Mucosa of stomach (tissue), 1 donor: ENCODE measurements around the gene SENP8.
"Not testable (repeated sequence)": the region's sequence is repeated elsewhere in the genome, so short reads cannot be mapped to it uniquely, and the experiment has no call there.

Experiments
- H3K27me3 ChIP-seq: one replicate; pipeline ENCODE4 v1.7.0; 2013; ENCODE audit warnings: mild to moderate bottlenecking, low read length; ENCODE audit not compliant: control insufficient read depth, insufficient read depth
- H3K36me3 ChIP-seq: one replicate; pipeline ENCODE4 v1.7.0; 2013; ENCODE audit warnings: low read length; ENCODE audit not compliant: control insufficient read depth, insufficient read depth
- H3K4me1 ChIP-seq: one replicate; pipeline ENCODE4 v1.7.0; 2013; ENCODE audit warnings: mild to moderate bottlenecking, low read length; ENCODE audit not compliant: control insufficient read depth, insufficient read depth
- H3K4me3 ChIP-seq: one replicate; pipeline ENCODE4 v1.7.0; 2013; ENCODE audit warnings: low read length
- H3K9ac ChIP-seq: one replicate; pipeline ENCODE4 v1.7.0; 2013; ENCODE audit warnings: mild to moderate bottlenecking, low read length, moderate library complexity
- H3K9me3 ChIP-seq: one replicate; pipeline ENCODE4 v1.7.0; 2013; ENCODE audit warnings: mild to moderate bottlenecking, low read length, moderate library complexity; ENCODE audit not compliant: control insufficient read depth
- donor health status: Pancreatic carcinoma.

Gene SENP8

GRCh38 chr15:72161361-72162132 is 43.3 kb downstream of the SENP8 start:
- H3K27me3 ChIP-seq, result no peaks in the 10 kb centered on the region
- H3K9ac ChIP-seq, result no peak overlapping the region
- H3K9me3 ChIP-seq, result no peaks in the 10 kb centered on the region
- H3K4me1 ChIP-seq, result no peaks in the 10 kb centered on the region
- no peak overlapping the region for H3K4me3 ChIP-seq
- no peaks in the 10 kb centered on the region for H3K36me3 ChIP-seq

- no peaks in the 10 kb centered on the region for H3K4me1 ChIP-seq
Observed at GRCh38 chr15:72162569-72162968, 44.4 kb downstream of the SENP8 start.

GRCh38 chr15:72163719-72164118 is 45.5 kb downstream of the SENP8 start:
- Histone ChIP-seq H3K9ac (no peak overlapping the region), H3K27me3 (no peaks in the 10 kb centered on the region), H3K4me3 (no peak overlapping the region), H3K4me1 (peaks cover 2% of the 10 kb centered on the region), H3K36me3 (no peaks in the 10 kb centered on the region), H3K9me3 (no peaks in the 10 kb centered on the region)

More at GRCh38 chr15:72162569-72162968, 44.4 kb downstream of the SENP8 start:
- no peak overlapping the region for H3K4me3 ChIP-seq
- H3K27me3 ChIP-seq, result no peaks in the 10 kb centered on the region
- H3K9me3 ChIP-seq, result no peaks in the 10 kb centered on the region
- H3K36me3 ChIP-seq, result no peaks in the 10 kb centered on the region
- no peak overlapping the region for H3K9ac ChIP-seq

DNA sequence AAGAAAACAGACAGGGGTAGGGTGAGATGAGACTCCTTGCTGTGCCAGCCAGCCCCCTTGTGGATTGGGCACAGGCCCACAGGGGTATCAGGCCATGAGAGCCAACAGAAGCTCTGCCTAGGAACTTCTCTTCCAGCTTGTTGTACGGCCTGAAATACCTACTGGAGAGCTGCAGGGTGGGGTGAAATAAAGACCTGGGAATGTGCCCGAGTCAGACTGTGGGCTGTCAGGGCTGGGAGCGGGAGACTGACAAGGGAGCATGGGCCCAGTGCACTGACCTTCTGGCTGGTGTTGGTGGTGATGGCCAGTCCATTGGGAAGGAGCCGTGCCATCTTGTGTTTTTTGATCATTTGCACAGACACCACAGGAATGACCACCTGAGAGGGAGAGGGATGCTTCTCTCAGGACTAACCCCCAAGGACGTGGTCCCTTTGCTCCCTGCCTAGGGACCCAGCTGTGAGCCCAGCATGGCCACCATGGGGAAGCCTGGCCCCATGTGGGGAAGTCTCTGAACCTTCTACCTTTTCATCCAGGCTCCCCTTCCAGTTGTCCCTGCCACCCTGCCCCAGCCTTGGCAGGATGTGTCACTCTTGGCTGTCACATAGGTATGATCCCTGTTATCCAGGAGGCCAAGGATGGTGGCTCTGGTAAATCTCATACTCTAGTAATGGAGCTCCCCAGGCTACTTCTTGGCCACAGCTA is 48.7 kb downstream of the SENP8 start:
- no peaks in the 10 kb centered on the region for H3K36me3 ChIP-seq
- H3K4me3 ChIP-seq, result no peak overlapping the region
- peaks cover 23% of the 10 kb centered on the region for H3K4me1 ChIP-seq
- peaks cover 5% of the 10 kb centered on the region for H3K27me3 ChIP-seq
- H3K9ac ChIP-seq, result no peak overlapping the region
- no peaks in the 10 kb centered on the region for H3K9me3 ChIP-seq

- Histone ChIP-seq H3K9me3 (no peaks in the 10 kb centered on the region), H3K4me3 (no peak overlapping the region), H3K9ac (no peak overlapping the region), H3K27me3 (peaks cover 5% of the 10 kb centered on the region), H3K4me1 (peaks cover 23% of the 10 kb centered on the region), H3K36me3 (no peaks in the 10 kb centered on the region)
Observed at GRCh38 chr15:72167445-72167844, 49.2 kb downstream of the SENP8 start.

DNA sequence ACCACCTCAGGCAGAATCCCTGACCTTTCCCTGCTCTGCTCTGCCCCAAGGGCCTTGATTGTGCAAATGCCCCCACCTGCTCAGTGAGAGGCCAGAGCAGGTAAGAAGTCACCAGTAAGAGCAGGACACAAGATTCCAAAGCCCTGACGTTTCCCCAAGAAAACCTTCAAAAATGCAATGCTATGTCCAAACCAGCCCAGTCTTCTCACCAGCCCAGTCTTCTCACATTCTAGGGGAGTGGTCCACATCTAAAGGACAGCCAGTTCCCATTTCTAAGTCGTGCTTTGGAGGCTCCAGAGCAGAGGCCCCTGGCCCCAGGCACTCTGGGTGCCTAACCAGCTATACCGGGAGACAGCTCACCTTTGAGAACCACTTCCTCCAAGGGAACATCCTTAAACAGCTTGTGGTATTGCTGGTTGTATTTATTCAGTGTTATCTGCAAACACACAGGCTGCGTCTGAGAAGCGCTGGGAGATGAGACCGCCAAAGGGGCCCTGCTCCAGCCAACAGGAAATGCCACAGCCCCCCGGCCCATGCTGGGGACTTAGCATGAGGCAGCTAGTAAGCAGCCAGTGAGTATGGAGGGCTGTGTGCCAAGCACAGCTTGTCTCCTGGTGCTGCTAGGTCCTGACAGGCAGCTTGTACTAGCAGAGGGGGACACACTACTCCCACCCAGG is 50.1 kb downstream of the SENP8 start:
- no peaks in the 10 kb centered on the region for H3K36me3 ChIP-seq

GRCh38 chr15:72168808-72169190 is 50.6 kb downstream of the SENP8 start:
- Histone ChIP-seq H3K36me3 (no peaks in the 10 kb centered on the region), H3K4me3 (no peak overlapping the region), H3K4me1 (peaks cover 23% of the 10 kb centered on the region), H3K9ac (no peak overlapping the region), H3K27me3 (peaks cover 5% of the 10 kb centered on the region), H3K9me3 (no peaks in the 10 kb centered on the region)

More for the DNA sequence above, 50.1 kb downstream of the SENP8 start:
- H3K4me3 ChIP-seq, result no peak overlapping the region
- peaks cover 23% of the 10 kb centered on the region for H3K4me1 ChIP-seq
- H3K9me3 ChIP-seq, result no peaks in the 10 kb centered on the region
- peaks cover 5% of the 10 kb centered on the region for H3K27me3 ChIP-seq
- H3K9ac ChIP-seq, result no peak overlapping the region

GRCh38 chr15:72169236-72169920 is 51.2 kb downstream of the SENP8 start:
- no peak overlapping the region for H3K9ac ChIP-seq
- peak overlapping the region; percentile 2 for H3K4me3 ChIP-seq
- H3K27me3 ChIP-seq, result peaks cover 8% of the 10 kb centered on the region
- no peaks in the 10 kb centered on the region for H3K9me3 ChIP-seq
- H3K4me1 ChIP-seq, result peaks cover 23% of the 10 kb centered on the region
- H3K36me3 ChIP-seq, result no peaks in the 10 kb centered on the region

- Histone ChIP-seq H3K9ac (no peak overlapping the region), H3K27me3 (peaks cover 13% of the 10 kb centered on the region), H3K4me1 (peaks cover 23% of the 10 kb centered on the region), H3K4me3 (peak overlapping the region; percentile 2), H3K9me3 (no peaks in the 10 kb centered on the region), H3K36me3 (no peaks in the 10 kb centered on the region)
Observed at GRCh38 chr15:72169921-72170611, 51.9 kb downstream of the SENP8 start.

- Histone ChIP-seq H3K27me3 (peaks cover 13% of the 10 kb centered on the region), H3K36me3 (no peaks in the 10 kb centered on the region), H3K4me1 (peaks cover 23% of the 10 kb centered on the region), H3K4me3 (no peak overlapping the region), H3K9me3 (no peaks in the 10 kb centered on the region), H3K9ac (no peak overlapping the region)
Observed at GRCh38 chr15:72170691-72171090, 52.5 kb downstream of the SENP8 start.

GRCh38 chr15:72171978-72172377 is 53.8 kb downstream of the SENP8 start:
- H3K27me3 ChIP-seq, result peaks cover 13% of the 10 kb centered on the region
- not testable (repeated sequence) for H3K9ac ChIP-seq, H3K36me3 ChIP-seq, H3K4me3 ChIP-seq, H3K9me3 ChIP-seq
- H3K4me1 ChIP-seq, result peaks cover 23% of the 10 kb centered on the region
